HS-27A (cell line): Measurements from ENCODE around the gene TMEM135.

Source experiments
- DNase-seq: peaks from one replicate; pipeline ENCODE4 v3.0.0-alpha.2; 2012; ENCODE audit warnings: low read depth, missing footprints

The TMEM135 gene

GRCh38 chr11:87358461-87358860 lies 320.7 kb downstream of the TMEM135 start:
- no peak for DNase-seq

DNA sequence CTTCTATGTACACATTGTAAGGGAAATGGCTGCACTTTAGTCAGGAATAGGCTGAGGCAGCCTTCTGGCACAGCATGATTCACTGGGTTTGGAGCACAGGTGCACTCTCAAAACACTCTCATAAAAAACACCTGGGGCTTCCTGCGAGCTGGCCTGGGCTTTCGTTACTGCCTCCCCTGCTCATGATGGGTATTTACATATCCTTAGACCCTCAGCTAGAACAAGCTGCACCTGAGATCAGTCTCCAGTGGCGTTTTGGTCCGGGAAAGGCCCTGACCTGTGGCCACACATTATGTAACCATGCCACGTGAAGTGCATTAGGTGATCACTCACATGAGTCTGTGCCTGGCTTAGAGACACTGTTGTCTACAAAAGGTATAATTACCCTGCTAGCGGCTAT lies 321.7 kb downstream of the TMEM135 start:
- DNase-seq: no peak

DNA sequence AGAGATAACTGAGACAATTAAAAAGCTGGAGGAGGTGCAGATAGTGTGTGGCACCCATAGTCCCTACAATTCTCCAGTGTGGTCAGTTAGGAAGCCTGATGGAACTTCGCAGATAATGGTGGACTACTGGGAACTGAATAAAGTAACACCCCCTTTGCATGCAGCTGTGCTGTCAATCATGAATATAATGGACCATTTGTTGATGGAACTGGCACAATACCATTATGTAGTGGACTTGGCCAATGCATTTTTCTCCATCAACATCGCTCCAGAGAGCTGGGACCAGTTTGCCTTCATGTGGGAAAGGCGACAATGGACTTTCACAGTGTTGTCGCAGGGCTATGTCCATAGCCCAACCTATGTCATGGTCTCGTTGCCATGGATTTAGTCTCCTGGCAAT lies 324.2 kb downstream of the TMEM135 start:
- no peak for DNase-seq

DNA sequence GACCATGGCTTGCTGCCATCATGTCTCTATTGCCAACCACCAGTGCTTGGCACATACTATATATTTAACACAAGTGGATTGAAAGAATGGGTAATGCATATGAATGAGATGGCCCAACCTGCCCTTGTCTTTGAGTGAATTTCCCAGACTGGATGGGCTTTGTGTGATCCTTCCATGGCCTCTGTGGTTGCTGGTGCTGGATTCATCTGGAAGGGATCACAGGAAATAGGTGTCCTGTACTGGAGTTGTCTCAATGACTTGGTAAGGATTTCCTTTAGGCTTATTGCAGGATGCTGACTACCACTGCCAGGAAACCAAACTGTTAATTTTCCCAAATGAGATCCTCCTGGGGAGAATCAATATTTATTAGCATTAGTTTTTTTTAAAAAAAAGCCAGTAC lies 328.6 kb downstream of the TMEM135 start:
- DNase-seq: no peak

DNA sequence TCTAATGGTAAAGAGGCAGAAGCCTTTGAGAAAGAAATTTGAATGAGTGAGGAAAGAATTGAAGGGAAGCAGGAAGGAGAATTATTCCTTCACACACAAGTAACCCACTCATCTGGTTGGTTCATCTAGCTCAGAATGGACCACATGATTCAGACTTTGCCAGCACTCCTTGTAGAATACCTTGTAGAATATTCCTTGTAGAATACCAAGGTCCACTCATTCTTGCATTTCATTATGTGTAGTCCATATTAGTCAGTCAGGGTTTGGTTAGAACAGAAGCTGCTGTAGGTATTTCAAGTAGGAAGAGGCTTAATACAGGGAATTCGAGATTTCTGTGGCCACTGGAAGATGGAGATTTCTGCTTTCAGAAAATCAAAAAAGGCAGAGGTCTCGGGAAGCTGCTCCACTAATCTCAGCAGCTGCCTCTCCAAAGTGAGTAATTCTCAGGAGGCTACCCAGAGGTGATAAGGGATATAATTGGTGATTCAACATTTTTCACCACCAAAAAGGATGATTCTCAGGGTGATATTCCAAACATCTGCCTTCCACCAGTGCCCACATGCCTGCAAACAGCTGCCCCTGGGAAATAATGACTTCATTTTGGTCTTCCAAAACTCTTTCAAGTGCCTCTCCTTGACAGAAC lies 329.1 kb downstream of the TMEM135 start:
- DNase-seq: no peak

GRCh38 chr11:87368151-87368550 lies 330.4 kb downstream of the TMEM135 start:
- no peak for DNase-seq

GRCh38 chr11:87368858-87369480 lies 331.2 kb downstream of the TMEM135 start:
- DNase-seq: no peak

GRCh38 chr11:87369888-87370287 lies 332.2 kb downstream of the TMEM135 start:
- DNase-seq: no peak

GRCh38 chr11:87372065-87372464 lies 334.3 kb downstream of the TMEM135 start:
- no peak for DNase-seq
